NCI-H1417 (cell line): Measurements from ENCODE around the gene CRCP.
"Not testable (repeated sequence)": the region's sequence is repeated elsewhere in the genome, so short reads cannot be mapped to it uniquely, and the experiment has no call there.

Experiments used
- DNase-seq, 3 experiments: peaks; one replicate each; lab custom pipeline; 2025; lab: John Stamatoyannopoulos, UW

The CRCP gene

DNA sequence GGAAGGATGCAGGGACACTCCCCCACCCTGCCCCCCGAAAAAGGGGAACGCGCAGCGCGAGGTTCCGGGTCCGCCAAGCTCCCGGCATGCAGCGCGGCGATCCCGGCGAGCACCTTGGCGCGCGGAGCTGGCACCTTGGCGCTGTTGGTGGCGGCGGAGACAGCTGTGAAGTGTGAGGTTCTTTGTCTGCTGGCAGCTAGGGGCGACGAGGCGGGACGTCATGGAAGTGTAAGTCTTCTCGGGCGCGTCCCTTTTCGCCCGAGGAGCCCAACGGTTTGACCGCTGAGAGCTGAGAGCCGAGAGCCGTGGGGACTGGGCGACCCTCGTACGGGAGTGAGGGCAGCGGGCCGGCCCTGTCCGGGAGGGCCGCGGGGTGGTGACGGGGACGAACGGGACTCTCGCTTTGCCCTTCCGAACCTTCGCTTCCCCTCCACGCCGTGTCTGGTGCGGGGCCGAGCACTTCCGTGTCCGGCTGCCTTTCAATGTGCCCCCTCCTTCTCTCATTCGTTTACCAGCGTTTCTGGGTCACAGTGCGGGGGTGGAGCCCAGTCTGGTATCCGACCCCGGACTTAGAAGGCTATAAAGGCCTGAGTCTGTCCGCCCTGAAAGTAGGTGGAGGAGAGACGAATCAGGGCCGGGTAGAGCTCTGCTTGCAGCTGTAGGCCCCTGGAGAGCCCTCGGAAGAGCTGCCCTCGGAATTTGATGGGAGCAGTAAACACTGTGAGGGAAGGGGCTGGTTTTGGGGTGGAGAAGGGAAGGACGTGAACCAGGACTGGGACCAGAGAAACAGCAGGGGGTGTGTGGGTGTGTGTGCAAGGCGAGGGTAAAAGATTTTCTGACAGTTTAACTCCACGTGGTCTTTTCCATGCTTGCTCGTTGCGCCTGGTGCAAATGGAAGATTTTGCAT is at the start of gene CRCP:
CRCP (plus strand) TSS at position 105 of the 907 bp plus-strand sequence; CDS start at position 221, 116 bp downstream.
- DNase-seq: peak; percentile 82 to 91 (median 90)

DNA sequence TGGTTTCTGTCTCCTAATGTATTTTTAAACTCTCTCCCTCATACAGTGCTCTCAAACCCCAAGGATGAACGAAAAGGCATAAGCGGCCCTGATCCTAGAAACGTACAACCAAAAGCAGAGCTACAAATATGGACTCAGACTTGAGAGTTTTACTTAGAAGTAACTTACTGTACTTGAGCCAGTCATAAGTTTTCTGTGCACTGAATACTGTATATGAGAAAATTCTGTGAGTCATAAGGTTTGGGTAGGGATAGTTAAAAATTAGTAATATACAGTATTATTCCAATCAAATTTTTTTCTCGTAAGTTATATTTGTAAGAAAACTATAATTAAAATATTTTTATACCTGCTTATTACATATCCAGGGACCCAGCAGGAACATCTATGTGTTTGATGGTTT is 44.9 kb upstream of the CRCP start:
- DNase-seq: no peak

DNA sequence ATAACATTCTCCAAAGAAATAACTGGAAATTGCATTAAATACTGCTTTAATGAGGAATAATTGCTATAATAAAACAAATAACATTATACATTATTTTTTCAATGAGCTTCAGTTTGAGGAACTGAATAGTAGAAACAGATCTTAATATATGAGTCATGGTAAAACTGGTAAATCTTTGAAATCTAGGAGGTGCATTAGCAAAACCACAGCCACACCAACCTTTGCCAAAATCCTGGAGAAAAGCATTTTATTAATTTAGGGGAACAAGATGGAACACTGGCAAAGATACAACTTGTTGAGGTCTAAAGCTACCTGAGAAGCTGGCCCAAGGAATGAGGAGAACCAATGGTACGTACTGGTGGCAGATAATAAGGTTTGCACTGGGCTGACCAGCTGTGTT is 44.4 kb upstream of the CRCP start:
- DNase-seq: no peak

- not testable (repeated sequence) for DNase-seq
Observed at GRCh38 chr7:66072208-66072607, 42.4 kb upstream of the CRCP start.

DNA sequence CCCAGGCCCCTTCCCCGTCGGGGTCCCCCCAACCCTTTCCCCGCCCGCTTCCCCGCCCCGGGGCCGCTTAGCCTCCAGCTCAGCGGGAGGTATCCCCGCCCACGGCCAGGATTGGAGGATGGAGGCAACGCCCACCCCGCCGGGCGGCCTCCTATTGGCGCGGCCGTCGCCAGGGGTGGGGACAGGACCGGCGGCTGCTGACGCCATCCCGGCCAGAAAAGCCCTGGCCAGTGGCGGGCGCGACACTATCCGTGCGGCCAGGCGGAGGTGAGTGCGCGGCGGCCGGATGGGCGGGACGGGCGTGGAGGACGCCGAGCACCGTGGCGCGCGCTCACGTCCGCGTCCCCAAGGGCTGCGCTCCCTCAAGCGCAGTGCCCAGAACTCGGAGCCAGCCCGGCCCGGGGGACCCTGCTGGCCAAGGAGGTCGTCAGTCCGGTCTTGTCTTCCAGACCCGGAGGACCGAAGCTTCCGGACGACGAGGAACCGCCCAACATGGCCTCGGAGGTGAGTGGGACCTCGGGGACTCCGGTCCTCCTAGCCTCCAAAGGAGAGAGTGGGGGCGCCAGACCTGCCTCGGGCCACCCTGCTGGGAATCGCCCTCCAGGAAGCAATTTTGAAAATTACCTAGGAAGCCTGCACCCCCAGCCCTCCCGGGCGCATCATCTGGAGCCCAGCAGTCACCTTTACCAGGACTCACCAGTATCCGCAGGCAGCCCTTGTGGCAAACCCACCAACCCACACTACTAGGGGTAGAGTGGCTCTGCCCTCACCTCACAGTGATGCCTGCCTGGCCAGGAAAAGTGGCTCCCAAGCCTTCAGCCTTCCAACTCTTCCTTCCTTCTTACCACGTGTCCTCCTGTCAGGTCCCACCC is 38.8 kb upstream of the CRCP start, which contains the start of gene ASL:
ASL (plus strand) TSS at position 230 of the 872 bp plus-strand sequence; CDS start at position 493, 263 bp downstream.
- peak; percentile 95 to 96 (median 96) for DNase-seq

- DNase-seq: no peak
Observed at GRCh38 chr7:66076462-66077329, 38.0 kb upstream of the CRCP start.

GRCh38 chr7:66078067-66078466 is 36.6 kb upstream of the CRCP start:
- no peak for DNase-seq

- DNase-seq: no peak
Observed at GRCh38 chr7:66082083-66082482, 32.6 kb upstream of the CRCP start.

GRCh38 chr7:66082886-66083415 is 31.7 kb upstream of the CRCP start:
- DNase-seq: no peak

- no peak for DNase-seq
Observed at GRCh38 chr7:66083677-66084076, 31.0 kb upstream of the CRCP start.

DNA sequence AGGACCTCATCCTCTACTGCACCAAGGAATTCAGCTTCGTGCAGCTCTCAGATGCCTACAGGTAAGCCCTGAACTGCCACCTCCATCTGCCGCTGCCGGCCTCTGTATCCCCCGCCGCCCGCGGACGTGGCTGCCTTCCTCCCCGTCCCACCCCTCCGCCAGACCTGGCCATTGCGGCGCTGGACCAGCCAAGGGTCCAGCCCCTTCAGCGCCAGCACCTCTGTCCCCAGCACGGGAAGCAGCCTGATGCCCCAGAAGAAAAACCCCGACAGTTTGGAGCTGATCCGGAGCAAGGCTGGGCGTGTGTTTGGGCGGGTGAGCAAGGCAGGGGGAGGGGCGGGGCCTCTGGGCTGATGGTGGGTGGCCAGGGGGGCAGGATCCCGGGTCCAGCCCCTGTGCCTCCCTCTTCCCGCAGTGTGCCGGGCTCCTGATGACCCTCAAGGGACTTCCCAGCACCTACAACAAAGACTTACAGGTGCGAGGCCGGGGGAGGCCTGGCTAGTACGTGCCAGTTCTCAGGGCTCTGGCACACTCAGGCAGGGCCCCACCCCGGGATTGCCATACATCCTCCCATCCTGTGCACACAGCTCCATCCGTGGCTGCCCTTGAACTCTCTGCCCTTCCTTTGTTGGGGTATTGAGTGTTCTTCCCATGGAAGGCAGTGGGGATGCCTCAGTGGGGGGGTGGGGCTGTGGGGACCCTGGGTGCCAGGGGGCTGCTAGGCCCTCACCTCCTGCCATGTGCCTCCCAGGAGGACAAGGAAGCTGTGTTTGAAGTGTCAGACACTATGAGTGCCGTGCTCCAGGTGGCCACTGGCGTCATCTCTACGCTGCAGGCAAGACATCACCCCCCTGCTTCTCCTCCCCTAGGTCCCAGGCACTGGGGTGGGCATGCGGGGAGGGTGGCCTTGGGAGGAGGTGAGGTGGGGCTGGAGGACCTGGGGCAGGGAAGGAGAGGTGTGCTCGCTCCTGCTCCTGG is 25.5 kb upstream of the CRCP start:
- no peak for DNase-seq

DNA sequence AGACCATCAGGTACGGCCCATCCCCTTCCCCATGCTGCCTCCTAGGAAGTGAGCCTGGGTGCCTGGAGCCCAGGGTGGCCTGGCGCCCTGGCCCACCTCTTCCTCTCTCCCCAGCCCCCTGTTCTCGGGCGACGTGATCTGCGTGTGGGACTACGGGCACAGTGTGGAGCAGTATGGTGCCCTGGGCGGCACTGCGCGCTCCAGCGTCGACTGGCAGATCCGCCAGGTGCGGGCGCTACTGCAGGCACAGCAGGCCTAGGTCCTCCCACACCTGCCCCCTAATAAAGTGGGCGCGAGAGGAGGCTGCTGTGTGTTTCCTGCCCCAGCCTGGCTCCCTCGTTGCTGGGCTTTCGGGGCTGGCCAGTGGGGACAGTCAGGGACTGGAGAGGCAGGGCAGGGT is 22.0 kb upstream of the CRCP start:
- DNase-seq: no peak

GRCh38 chr7:66095010-66095409 is 19.6 kb upstream of the CRCP start:
- DNase-seq: no peak

DNA sequence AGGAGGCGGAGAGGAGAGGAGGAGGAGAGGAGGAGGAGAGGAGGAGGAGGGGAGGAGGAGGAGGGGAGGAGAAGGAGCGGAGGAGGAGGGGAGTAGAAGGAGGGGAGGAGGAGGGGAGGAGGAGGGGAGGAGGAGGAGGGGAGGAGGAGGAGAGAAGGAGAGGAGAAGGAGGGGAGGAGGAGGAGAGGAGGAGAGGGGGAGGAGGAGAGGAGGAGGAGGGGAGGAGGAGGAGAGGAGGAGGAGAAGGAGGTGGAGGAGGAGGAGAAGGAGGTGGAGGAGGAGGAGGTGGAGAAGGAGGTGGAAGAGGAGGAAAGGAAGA is 15.5 kb upstream of the CRCP start:
- no peak for DNase-seq

DNA sequence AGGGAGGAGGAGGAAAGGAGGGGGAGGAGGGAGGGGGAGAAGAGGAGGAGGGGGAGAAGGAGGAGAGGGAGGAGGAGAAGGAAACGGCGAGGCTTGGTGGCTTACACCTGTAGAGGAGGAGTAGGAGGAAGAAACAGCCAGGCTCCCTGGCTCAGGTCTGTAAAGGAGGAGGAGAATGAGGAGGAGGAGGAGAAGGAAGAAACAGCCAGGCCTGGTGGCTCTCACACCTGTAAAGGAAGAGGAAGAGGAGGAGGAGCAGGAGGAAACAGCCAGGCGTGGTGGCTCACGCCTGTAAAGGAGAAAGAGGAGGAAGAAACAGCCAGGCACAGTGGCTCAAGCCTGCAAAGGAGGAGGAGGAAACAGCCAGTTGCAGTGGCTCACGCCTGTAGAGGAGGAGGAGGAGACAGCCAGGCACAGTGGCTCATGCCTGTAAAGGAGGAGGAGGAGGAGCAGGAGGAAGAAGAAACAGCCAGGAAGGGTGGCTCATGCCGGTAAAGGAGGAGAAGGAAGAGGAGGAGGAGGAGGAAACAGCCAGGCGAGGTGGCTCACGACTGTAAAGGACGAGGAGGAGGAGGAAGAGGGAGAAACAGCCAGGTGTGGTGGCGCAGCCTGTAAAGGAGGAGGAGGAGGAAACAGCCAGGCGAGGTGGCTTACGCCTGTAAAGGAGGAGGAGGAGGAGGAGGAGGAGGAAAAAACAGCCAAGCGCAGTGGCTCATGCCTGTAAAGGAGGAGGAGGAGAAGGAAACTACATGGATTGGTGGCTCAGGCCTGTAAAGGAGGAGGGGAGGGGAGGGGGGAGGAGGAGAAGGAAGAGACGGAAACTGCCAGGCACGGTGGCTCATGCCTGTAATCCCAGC is 14.9 kb upstream of the CRCP start:
- peak; percentile 46 to 84 (median 82) for DNase-seq

GRCh38 chr7:66100408-66101050 is 14.1 kb upstream of the CRCP start:
- DNase-seq: peak in 2 of 3 experiments; percentile 46 to 84

DNA sequence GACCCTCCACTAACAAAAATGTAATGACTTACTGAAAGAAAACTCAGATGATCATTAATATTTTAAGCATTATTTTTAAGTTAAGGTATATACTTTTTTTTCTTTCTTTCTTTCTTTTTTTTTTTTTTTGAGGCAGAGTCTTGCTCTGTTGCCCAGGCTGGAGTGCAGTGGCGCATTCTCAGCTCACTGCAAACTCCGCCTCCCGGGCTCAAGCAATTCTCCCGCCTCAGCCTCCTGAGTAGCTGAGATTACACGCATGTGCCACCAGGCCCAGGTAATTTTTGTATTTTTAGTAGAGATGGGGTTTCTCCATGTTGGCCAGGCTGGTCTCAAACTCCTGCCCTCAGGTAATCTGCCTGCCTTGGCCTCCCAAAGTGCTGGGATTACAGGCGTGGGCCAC is 12.5 kb upstream of the CRCP start:
- DNase-seq: not testable (repeated sequence)

DNA sequence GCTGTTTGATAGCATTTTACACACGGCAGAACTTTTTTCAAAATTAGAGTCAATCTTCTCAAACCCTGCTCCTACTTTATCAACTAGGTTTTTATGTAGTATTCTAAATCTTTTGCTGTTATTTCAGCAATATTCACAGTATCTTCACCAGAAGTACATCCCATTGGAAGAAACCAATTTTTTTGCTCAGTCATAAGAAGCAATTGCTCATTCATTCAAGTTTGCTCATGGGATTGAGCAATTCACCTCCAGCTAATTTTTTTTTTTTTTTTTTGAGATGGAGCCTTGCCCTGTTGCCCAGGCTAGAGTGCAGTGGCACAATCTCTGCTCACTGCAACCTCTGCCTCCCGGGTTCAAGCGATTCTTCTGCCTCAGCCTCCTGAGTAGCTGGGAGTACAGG is 10.7 kb upstream of the CRCP start:
- DNase-seq: not testable (repeated sequence)

- DNase-seq: no peak
Observed at GRCh38 chr7:66105263-66105748, 9.3 kb upstream of the CRCP start.
